Kidney (tissue), 14 donors: ENCODE measurements around the gene GLIPR1L1. TPM values are rescaled to one million over a fixed set of nuclear protein-coding genes. Genes with fewer than 3 reads are reported as not detected.

ENCODE experiments used
- DNase-seq, 5 donors: peaks; one replicate each; pipeline ENCODE4 v3.0.0-alpha.2; 2013 to 2020
- FAIRE-seq: peaks from 2 replicates; lab custom pipeline; 2012; peaks lifted over from hg19 to GRCh38; lab: Jason Lieb, UNC
- H3K27ac ChIP-seq, 2 donors: one replicate each; pipeline ENCODE4 v1.7.0; 2013; ENCODE audit warnings: low read depth in 2 of 2, low read length in 2 of 2, inconsistent platforms in 1 of 2
- H3K27me3 ChIP-seq: one replicate; pipeline ENCODE4 v1.7.1; 2013; ENCODE audit warnings: low read length, inconsistent platforms; ENCODE audit not compliant: control insufficient read depth, insufficient read depth
- H3K36me3 ChIP-seq, 3 donors: one replicate each; pipeline versions ENCODE4 v1.7.0 to v1.7.1; 2013; ENCODE audit warnings: low read length in 3 of 3, control low read depth in 1 of 3, inconsistent platforms in 1 of 3; ENCODE audit not compliant: insufficient read depth in 3 of 3, control insufficient read depth in 2 of 3
- H3K4me1 ChIP-seq, 3 donors: one replicate each; pipeline versions ENCODE4 v1.7.0 to v1.7.1; 2013; ENCODE audit warnings: low read length in 3 of 3, inconsistent platforms in 1 of 3, low read depth in 1 of 3; ENCODE audit not compliant: control insufficient read depth in 2 of 3, insufficient read depth in 2 of 3
- H3K4me3 ChIP-seq, 3 donors: one replicate each; pipeline versions ENCODE4 v1.7.0 to v1.8.1; 2013; ENCODE audit warnings: low read length in 3 of 3, control low read depth in 1 of 3, inconsistent platforms in 1 of 3
- H3K9ac ChIP-seq, 3 donors: one replicate each; pipeline versions ENCODE4 v1.7.0 to v1.7.1; 2013; ENCODE audit warnings: low read length in 3 of 3, control low read depth in 1 of 3, inconsistent platforms in 1 of 3
- H3K9me3 ChIP-seq, 3 donors: one replicate each; pipeline versions ENCODE4 v1.7.0 to v1.7.1; 2013; ENCODE audit warnings: low read length in 3 of 3, control low read depth in 1 of 3, inconsistent platforms in 1 of 3; ENCODE audit not compliant: control insufficient read depth in 2 of 3, insufficient read depth in 1 of 3
- intact Hi-C: fragments of 100-400 bp; cut with DNase I; formaldehyde crosslinking; loops from one replicate; pipeline ENCODE4 v1.11.1; 2022
- polyA plus RNA-seq: library from polyadenylated mRNA; stranded (reverse); fragments of 350-450 nt; fragmentation: Illumina TruSeq; extraction: RNeasy Lipid Tissue Mini Kit (QIAGEN cat#74804); gene quantifications from one replicate; pipeline ENCODE4 v1.2.3, GENCODE V29; 2014; ENCODE audit warnings: low read depth, low replicate concordance; ENCODE audit not compliant: insufficient read depth
- total RNA-seq: library from RNA; stranded (reverse); fragmentation: NEBNext Ultra II Directional; extraction: Animal tissue kit (Norgen Biotek cat#: 25700); gene quantifications from one replicate; pipeline ENCODE4 v1.2.1, GENCODE V29; 2021
- TF ChIP-seq, protein P1 (sequence below): IDR thresholded peaks from 3 replicates; pipeline ENCODE4 v1.5.1; 2012; ENCODE audit warnings: mild to moderate bottlenecking, moderate library complexity, borderline replicate concordance; ENCODE audit not compliant: insufficient read depth; ENCODE audit errors: extremely low read depth
- donor health status: control.
- donor health status: control.
- donor health status: control.
- donor health status: control.
- donor health status: control.
- donor health status: DM: yes; HTN: yes; CAD: no.
- donor health status: Normal renal cell carcinoma (clear cell type).

Gene GLIPR1L1
- total and polyA plus RNA-seq, 2 donors from 2014 or later = not detected

- H3K9ac ChIP-seq = no peak overlapping the region
- DNase-seq = no peak
- TF ChIP-seq, protein P1, sequence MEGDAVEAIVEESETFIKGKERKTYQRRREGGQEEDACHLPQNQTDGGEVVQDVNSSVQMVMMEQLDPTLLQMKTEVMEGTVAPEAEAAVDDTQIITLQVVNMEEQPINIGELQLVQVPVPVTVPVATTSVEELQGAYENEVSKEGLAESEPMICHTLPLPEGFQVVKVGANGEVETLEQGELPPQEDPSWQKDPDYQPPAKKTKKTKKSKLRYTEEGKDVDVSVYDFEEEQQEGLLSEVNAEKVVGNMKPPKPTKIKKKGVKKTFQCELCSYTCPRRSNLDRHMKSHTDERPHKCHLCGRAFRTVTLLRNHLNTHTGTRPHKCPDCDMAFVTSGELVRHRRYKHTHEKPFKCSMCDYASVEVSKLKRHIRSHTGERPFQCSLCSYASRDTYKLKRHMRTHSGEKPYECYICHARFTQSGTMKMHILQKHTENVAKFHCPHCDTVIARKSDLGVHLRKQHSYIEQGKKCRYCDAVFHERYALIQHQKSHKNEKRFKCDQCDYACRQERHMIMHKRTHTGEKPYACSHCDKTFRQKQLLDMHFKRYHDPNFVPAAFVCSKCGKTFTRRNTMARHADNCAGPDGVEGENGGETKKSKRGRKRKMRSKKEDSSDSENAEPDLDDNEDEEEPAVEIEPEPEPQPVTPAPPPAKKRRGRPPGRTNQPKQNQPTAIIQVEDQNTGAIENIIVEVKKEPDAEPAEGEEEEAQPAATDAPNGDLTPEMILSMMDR = no peak
- no peaks in the 10 kb centered on the region for H3K36me3 ChIP-seq
- intact Hi-C loops = no loop called here
- H3K4me3 ChIP-seq = no peak overlapping the region
- H3K27me3 ChIP-seq = no peaks in the 10 kb centered on the region
- no peak for FAIRE-seq
- H3K4me1 ChIP-seq = no peaks in the 10 kb centered on the region
- no peaks in the 10 kb centered on the region for H3K9me3 ChIP-seq
- no peak overlapping the region for H3K27ac ChIP-seq
Measured at GRCh38 chr12:75361408-75361807, 26.9 kb downstream of the GLIPR1L1 start.

- FAIRE-seq (no peak), DNase-seq (no peak)
- Histone ChIP-seq H3K36me3 (no peaks in the 10 kb centered on the region), H3K4me3 (no peak overlapping the region), H3K27me3 (no peaks in the 10 kb centered on the region), H3K27ac (no peak overlapping the region), H3K4me1 (no peaks in the 10 kb centered on the region), H3K9ac (no peak overlapping the region), H3K9me3 (no peaks in the 10 kb centered on the region)
- intact Hi-C loops = no loop called here
- TF ChIP-seq, protein P1 = no peak
Measured at GRCh38 chr12:75364919-75365318, 30.4 kb downstream of the GLIPR1L1 start.

DNA sequence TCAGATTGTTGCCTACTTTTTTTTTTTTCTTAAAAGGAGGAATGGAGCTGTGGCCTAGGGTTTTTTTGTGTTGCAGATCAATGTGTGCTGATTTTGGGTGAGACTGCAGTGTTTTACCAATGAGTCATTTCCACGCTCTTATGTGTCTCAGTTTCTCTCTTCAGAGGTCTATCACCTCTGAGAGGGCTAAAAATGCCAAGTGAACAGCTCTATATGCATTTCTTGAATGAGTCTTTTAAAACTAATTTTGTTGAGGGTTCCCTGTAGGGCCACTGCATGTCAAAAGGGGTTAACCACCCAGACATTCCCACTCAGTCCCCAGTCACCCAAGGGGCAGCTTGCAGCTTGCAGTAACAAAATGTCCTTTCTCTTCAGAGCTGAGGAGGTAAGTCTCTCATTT lies 32.2 kb downstream of the GLIPR1L1 start:
- H3K9ac ChIP-seq = no peak overlapping the region
- H3K27ac ChIP-seq = no peak overlapping the region
- H3K27me3 ChIP-seq = no peaks in the 10 kb centered on the region
- intact Hi-C loops = no loop called here
- TF ChIP-seq, protein P1 = no peak
- no peaks in the 10 kb centered on the region for H3K36me3 ChIP-seq
- DNase-seq (no peak), FAIRE-seq (no peak)
- H3K4me3 ChIP-seq = peak overlapping the region in 1 of 3 donors; percentile 27
- no peaks in the 10 kb centered on the region for H3K4me1 ChIP-seq
- no peaks in the 10 kb centered on the region for H3K9me3 ChIP-seq

DNA sequence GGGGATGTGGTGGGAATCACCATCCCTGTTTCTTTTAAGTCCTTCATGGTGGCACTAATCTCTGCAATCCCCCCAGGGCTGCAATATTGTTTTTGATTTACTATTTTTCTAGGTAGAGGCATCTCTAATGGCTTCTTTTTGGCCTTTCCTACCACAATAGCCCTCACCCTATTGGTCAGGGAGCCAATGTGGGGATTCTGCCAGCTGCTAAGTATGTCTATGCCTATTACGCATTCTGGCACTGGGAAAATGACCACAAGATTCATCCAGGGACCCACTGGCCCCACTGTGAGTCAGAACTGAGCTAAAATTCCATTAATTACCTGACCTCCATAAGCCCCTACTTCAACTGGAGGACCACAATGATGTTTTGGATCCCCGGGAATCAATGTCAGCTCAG lies 40.5 kb downstream of the GLIPR1L1 start:
- Histone ChIP-seq H3K27me3 (no peaks in the 10 kb centered on the region), H3K27ac (no peak overlapping the region), H3K4me1 (no peaks in the 10 kb centered on the region), H3K4me3 (no peak overlapping the region), H3K36me3 (no peaks in the 10 kb centered on the region), H3K9ac (no peak overlapping the region), H3K9me3 (no peaks in the 10 kb centered on the region)
- TF ChIP-seq, protein P1 = no peak
- no peak for DNase-seq
- intact Hi-C loops = no loop called here
- FAIRE-seq = no peak
